Caco-2 (cell line): Measurements from ENCODE around the gene CIDEB. TPM values are rescaled to one million over a fixed set of nuclear protein-coding genes. Genes with fewer than 3 reads are reported as not detected.

ENCODE experiments used
- BruUV-seq: library from RNA; stranded (reverse); fragments of 400-500 nt; replicated peaks from 2 replicates; lab custom pipeline; 2021; lab: Mats Ljungman, UMichigan
- CTCF ChIA-PET: fragments of 300-600 bp; sonication (Branson Sonifier 250); formaldehyde crosslinking; loops from one replicate; lab custom pipeline; 2022; ENCODE audit warnings: antibody characterized with exemption; lab: Charles Lee
- POLR2A ChIA-PET: fragments of 300-600 bp; sonication (Branson Sonifier 250); formaldehyde crosslinking; loops from one replicate; lab custom pipeline; 2022; ENCODE audit warnings: antibody characterized with exemption; lab: Charles Lee
- DNase-seq, 2 experiments: peaks; one replicate each; pipeline versions ENCODE4 v3.0.0 to v3.0.0-alpha.2; 2020 to 2022
- H3K27me3 ChIP-seq: replicated peaks from 2 replicates; pipeline ENCODE4 v1.6.0; 2011; ENCODE audit warnings: low read length; ENCODE audit not compliant: control insufficient read depth, insufficient read depth
- H3K36me3 ChIP-seq: 2 replicates; pipeline ENCODE4 v1.5.1; 2011; ENCODE audit warnings: low read length; ENCODE audit not compliant: control insufficient read depth, insufficient read depth
- H3K4me1 ChIP-seq: fragments of 250-450 bp; sonication (Bioruptor Pico); 2 replicates; pipeline ENCODE4 v1.5.1; 2020; ENCODE audit warnings: mild to moderate bottlenecking
- H3K4me3 ChIP-seq: 2 replicates; pipeline ENCODE4 v1.5.1; 2011; ENCODE audit warnings: low read depth, mild to moderate bottlenecking, control low read depth, low read length
- H3K9me3 ChIP-seq: fragments of 250-450 bp; sonication (Bioruptor Pico); 2 replicates; pipeline ENCODE4 v1.5.1; 2020; ENCODE audit warnings: mild to moderate bottlenecking, moderate library complexity
- H3K27ac Mint-ChIP-seq: one replicate; pipeline ENCODE4 v1.8.0; 2022; ENCODE audit warnings: mixed read lengths; ENCODE audit not compliant: unreplicated experiment
- H3K27me3 Mint-ChIP-seq: one replicate; pipeline ENCODE4 v1.8.0; 2022; ENCODE audit warnings: mixed read lengths; ENCODE audit not compliant: insufficient read depth, unreplicated experiment
- H3K36me3 Mint-ChIP-seq: one replicate; pipeline ENCODE4 v1.8.0; 2022; ENCODE audit warnings: mild to moderate bottlenecking, mixed read lengths; ENCODE audit not compliant: insufficient read depth, unreplicated experiment
- H3K4me1 Mint-ChIP-seq: one replicate; pipeline ENCODE4 v1.8.0; 2022; ENCODE audit warnings: low read depth, mixed read lengths; ENCODE audit not compliant: unreplicated experiment
- H3K4me3 Mint-ChIP-seq: one replicate; pipeline ENCODE4 v1.8.0; 2022; ENCODE audit warnings: mild to moderate bottlenecking, moderate library complexity, mixed read lengths; ENCODE audit not compliant: unreplicated experiment
- H3K9me3 Mint-ChIP-seq: one replicate; pipeline ENCODE4 v1.8.0; 2022; ENCODE audit warnings: mixed read lengths; ENCODE audit not compliant: unreplicated experiment
- intact Hi-C: fragments of 100-400 bp; cut with micrococcal nuclease; formaldehyde crosslinking; loops from one replicate; pipeline ENCODE4 v1.10.0; 2022; ENCODE audit not compliant: unreplicated experiment
- total RNA-seq: library from RNA; stranded (reverse); gene quantifications from 2 replicates; pipeline ENCODE4 v1.2.3, GENCODE V29; 2022
- TF ChIP-seq, protein P1 (sequence below), 2 experiments: fragments of 200-600 bp in 1 of 2; IDR thresholded peaks; 1 replicate in 1 of 2; 2 replicates in 1 of 2; pipeline versions ENCODE4 v1.5.1 to v1.8.0; 2011 to 2022; ENCODE audit warnings: antibody characterized with exemption in 1 of 2, control low read depth in 1 of 2, inconsistent platforms in 1 of 2, low read depth in 1 of 2, low read length in 1 of 2, mild to moderate bottlenecking in 1 of 2, moderate library complexity in 1 of 2; ENCODE audit not compliant: insufficient read depth in 1 of 2, severe bottlenecking in 1 of 2, unreplicated experiment in 1 of 2

The CIDEB gene
- total RNA-seq, 1 experiment from 2014 or later: 7.2 TPM

GRCh38 chr14:24259282-24260025 lies 48.3 kb downstream of the CIDEB start:
- DNase-seq: no peak
- TF ChIP-seq, protein P1, sequence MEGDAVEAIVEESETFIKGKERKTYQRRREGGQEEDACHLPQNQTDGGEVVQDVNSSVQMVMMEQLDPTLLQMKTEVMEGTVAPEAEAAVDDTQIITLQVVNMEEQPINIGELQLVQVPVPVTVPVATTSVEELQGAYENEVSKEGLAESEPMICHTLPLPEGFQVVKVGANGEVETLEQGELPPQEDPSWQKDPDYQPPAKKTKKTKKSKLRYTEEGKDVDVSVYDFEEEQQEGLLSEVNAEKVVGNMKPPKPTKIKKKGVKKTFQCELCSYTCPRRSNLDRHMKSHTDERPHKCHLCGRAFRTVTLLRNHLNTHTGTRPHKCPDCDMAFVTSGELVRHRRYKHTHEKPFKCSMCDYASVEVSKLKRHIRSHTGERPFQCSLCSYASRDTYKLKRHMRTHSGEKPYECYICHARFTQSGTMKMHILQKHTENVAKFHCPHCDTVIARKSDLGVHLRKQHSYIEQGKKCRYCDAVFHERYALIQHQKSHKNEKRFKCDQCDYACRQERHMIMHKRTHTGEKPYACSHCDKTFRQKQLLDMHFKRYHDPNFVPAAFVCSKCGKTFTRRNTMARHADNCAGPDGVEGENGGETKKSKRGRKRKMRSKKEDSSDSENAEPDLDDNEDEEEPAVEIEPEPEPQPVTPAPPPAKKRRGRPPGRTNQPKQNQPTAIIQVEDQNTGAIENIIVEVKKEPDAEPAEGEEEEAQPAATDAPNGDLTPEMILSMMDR (IDR thresholded peaks at IDR 0.05; ENCODE audit: insufficient read depth in 1 of 2, low read depth in 1 of 2, low read length in 1 of 2, severe bottlenecking in 1 of 2, unreplicated experiment in 1 of 2): no peak
- Histone ChIP-seq H3K4me1 (peaks cover 11% of the 10 kb centered on the region; the same call in 1 of the 2 replicates), H3K36me3 (no peaks in the 10 kb centered on the region), H3K4me3 (no peak overlapping the region), H3K9me3 (no peaks in the 10 kb centered on the region), H3K27me3 (no peaks in the 10 kb centered on the region)
- POLR2A ChIA-PET: interaction anchor here (0.6 kb wide), 1 partner anchor 167 kb away, joined by 3 read pairs; no protein-coding TSS in a partner anchor
- CTCF ChIA-PET: no interaction called here
- H3K27me3 Mint-ChIP-seq: no peaks in the 10 kb centered on the region
- BruUV-seq: no TSS peak
- no peak overlapping the region for H3K4me3 Mint-ChIP-seq
- H3K9me3 Mint-ChIP-seq: no peaks in the 10 kb centered on the region
- no peaks in the 10 kb centered on the region for H3K36me3 Mint-ChIP-seq
- peak overlapping the region; percentile 16 for H3K27ac Mint-ChIP-seq
- H3K4me1 Mint-ChIP-seq: no peaks in the 10 kb centered on the region
- intact Hi-C loops: no loop called here

DNA sequence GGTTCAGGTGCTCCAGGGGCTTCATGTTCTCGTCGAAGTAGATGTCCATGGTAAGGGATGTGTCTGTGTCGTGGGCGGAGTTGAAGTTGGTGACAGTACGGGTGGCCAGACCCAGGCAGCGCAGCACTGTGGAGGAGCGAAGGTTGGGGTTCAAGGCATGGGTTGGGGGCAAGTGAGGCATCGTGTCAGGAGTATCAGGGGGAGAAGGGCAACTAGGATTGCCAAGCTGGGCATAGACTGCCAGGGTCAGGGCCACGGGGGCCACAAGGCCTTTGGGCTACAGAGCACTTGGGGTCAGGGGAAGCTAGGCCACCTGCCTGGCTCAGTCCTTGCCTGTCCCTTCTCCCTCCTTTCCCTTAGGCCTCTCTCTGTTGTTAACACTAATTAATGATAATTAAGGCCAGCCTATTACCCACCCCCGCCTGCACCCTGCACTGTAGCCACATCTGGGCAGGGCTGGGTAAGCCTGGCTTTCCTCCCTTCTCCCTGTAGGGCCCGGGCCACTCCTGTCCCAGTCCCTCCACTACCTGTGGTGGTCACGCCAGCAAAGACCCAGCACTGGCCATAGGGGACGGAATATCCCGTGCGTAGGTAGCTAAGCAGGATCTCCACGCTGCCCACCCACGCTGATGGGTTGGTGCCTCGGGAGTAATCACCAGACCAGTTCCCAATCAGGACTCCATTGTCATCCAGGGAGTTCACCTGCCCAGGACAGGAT lies 49.1 kb downstream of the CIDEB start:
- intact Hi-C loops: no loop called here
- CTCF ChIA-PET: no interaction called here
- H3K27me3 Mint-ChIP-seq: no peaks in the 10 kb centered on the region
- Histone ChIP-seq H3K4me1 (0 out of 2 replicates have a peak, but pooled peaks cover 6% of the 10 kb centered on the region), H3K36me3 (no peaks in the 10 kb centered on the region), H3K4me3 (no peak overlapping the region), H3K27me3 (no peaks in the 10 kb centered on the region), H3K9me3 (no peaks in the 10 kb centered on the region)
- DNase-seq: no peak
- H3K4me1 Mint-ChIP-seq: no peaks in the 10 kb centered on the region
- POLR2A ChIA-PET: no interaction called here
- H3K4me3 Mint-ChIP-seq: no peak overlapping the region
- H3K27ac Mint-ChIP-seq: peak overlapping the region; percentile 16
- no peaks in the 10 kb centered on the region for H3K9me3 Mint-ChIP-seq
- TF ChIP-seq, protein P1 (IDR thresholded peaks at IDR 0.05; ENCODE audit: insufficient read depth in 1 of 2, low read depth in 1 of 2, low read length in 1 of 2, severe bottlenecking in 1 of 2, unreplicated experiment in 1 of 2): no peak
- H3K36me3 Mint-ChIP-seq: no peaks in the 10 kb centered on the region
- BruUV-seq: no TSS peak

DNA sequence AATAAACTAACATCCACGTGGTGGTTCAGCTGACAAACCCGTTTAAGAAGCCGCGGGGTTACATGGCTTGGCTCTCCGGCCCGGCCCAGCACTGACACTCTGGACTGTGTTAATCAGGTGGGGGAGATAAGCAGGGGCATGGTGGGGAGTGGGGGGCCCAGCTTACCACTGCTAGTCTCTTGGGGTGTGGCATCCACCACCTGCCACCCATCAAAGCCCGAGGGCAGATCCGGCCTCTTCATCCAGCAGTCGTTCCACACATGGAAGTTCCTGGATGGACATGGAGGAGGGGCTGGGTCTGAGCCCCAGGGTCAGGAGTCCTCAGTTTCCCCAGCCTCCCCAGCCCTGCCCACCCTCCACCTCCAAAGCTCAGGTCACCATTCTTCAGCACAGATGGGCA lies 49.7 kb downstream of the CIDEB start:
- H3K27ac Mint-ChIP-seq: no peak overlapping the region
- no peaks in the 10 kb centered on the region for H3K36me3 ChIP-seq
- H3K27me3 Mint-ChIP-seq: no peaks in the 10 kb centered on the region

More for the DNA sequence above, 49.7 kb downstream of the CIDEB start:
- H3K27me3 ChIP-seq: no peaks in the 10 kb centered on the region
- intact Hi-C loops: no loop called here
- H3K9me3 ChIP-seq: no peaks in the 10 kb centered on the region
- no peaks in the 10 kb centered on the region for H3K9me3 Mint-ChIP-seq
- DNase-seq: no peak
- TF ChIP-seq, protein P1 (IDR thresholded peaks at IDR 0.05; ENCODE audit: insufficient read depth in 1 of 2, low read depth in 1 of 2, low read length in 1 of 2, severe bottlenecking in 1 of 2, unreplicated experiment in 1 of 2): no peak
- no peaks in the 10 kb centered on the region for H3K36me3 Mint-ChIP-seq
- POLR2A ChIA-PET: no interaction called here
- H3K4me3 Mint-ChIP-seq: no peak overlapping the region
- no peak overlapping the region for H3K4me3 ChIP-seq
- CTCF ChIA-PET: no interaction called here
- no TSS peak for BruUV-seq
- H3K4me1 Mint-ChIP-seq: no peaks in the 10 kb centered on the region
- peaks cover under 1% of the 10 kb centered on the region for H3K4me1 ChIP-seq
